ENCODE results near the gene RASGRP3.

- TF ChIP-seq CTCF (IDR thresholded peaks at IDR 0.05): no peak
- no peak for TF ChIP-seq EHMT2 (IDR thresholded peaks at IDR 0.05; ENCODE audit: low read depth)
- no peak for TF ChIP-seq ESRRA (IDR thresholded peaks at IDR 0.05; ENCODE audit: borderline replicate concordance, low read length)
- TF ChIP-seq BHLHE40 (IDR thresholded peaks at IDR 0.05; ENCODE audit: low read depth, low read length): no peak
- TF ChIP-seq BCL3 (IDR thresholded peaks at IDR 0.05): no peak
- TF ChIP-seq KDM1A (IDR thresholded peaks at IDR 0.05; ENCODE audit: low read depth): no peak
- no peak for TF ChIP-seq RAD21 (conservative IDR thresholded peaks at IDR 0.05 in 1 of 2, IDR thresholded peaks at IDR 0.05 in 1 of 2)
- no peak for TF ChIP-seq POLR2A (IDR thresholded peaks at IDR 0.05; ENCODE audit: low read length)
- TF ChIP-seq, protein P1, sequence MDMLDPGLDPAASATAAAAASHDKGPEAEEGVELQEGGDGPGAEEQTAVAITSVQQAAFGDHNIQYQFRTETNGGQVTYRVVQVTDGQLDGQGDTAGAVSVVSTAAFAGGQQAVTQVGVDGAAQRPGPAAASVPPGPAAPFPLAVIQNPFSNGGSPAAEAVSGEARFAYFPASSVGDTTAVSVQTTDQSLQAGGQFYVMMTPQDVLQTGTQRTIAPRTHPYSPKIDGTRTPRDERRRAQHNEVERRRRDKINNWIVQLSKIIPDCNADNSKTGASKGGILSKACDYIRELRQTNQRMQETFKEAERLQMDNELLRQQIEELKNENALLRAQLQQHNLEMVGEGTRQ (IDR thresholded peaks at IDR 0.05): no peak
- TF ChIP-seq, protein P2, sequence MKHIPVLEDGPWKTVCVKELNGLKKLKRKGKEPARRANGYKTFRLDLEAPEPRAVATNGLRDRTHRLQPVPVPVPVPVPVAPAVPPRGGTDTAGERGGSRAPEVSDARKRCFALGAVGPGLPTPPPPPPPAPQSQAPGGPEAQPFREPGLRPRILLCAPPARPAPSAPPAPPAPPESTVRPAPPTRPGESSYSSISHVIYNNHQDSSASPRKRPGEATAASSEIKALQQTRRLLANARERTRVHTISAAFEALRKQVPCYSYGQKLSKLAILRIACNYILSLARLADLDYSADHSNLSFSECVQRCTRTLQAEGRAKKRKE (CRISPR knock-in tag; IDR thresholded peaks at IDR 0.05; ENCODE audit: low read depth): no peak
Observed at GRCh38 chr2:33476793-33477190, 343 bp downstream of the RASGRP3 start.
